Activated CD4-positive, alpha-beta T cell treated with anti-CD3 and anti-CD28 coated beads for 36 hours (primary cell): ENCODE results near the gene YPEL5. TPM values are rescaled to one million over a fixed set of nuclear protein-coding genes. Genes with fewer than 3 reads are reported as not detected.

ENCODE experiments used
- ATAC-seq: fragments of 200-7000 bp; cut with Tn5 transposase; one replicate; pipeline ENCODE4 v1.10.0; 2021; ENCODE audit warnings: mild to moderate bottlenecking, moderate library complexity
- CTCF ChIA-PET: fragments of 350-600 bp; sonication (Branson Sonifier 250); formaldehyde crosslinking; loops from one replicate; lab custom pipeline; 2021; ENCODE audit warnings: antibody characterized with exemption; lab: Charles Lee
- POLR2A ChIA-PET: fragments of 350-600 bp; sonication (Branson Sonifier 250); formaldehyde crosslinking; loops from one replicate; lab custom pipeline; 2021; ENCODE audit warnings: antibody characterized with exemption, inconsistent platforms; lab: Charles Lee
- DNase-seq: peaks from one replicate; pipeline ENCODE4 v3.0.0-alpha.2; 2020
- H3K27ac Mint-ChIP-seq: one replicate; pipeline ENCODE4 v1.8.0; 2021; ENCODE audit warnings: mixed read lengths
- H3K27me3 Mint-ChIP-seq: one replicate; pipeline ENCODE4 v1.8.0; 2021; ENCODE audit warnings: mixed read lengths
- H3K36me3 Mint-ChIP-seq: one replicate; pipeline ENCODE4 v1.8.0; 2021; ENCODE audit warnings: low read depth, mixed read lengths
- H3K4me1 Mint-ChIP-seq: one replicate; pipeline ENCODE4 v1.8.0; 2021; ENCODE audit warnings: mixed read lengths
- H3K4me3 Mint-ChIP-seq: one replicate; pipeline ENCODE4 v1.8.0; 2021; ENCODE audit warnings: mild to moderate bottlenecking, moderate library complexity, mixed read lengths
- H3K9me3 Mint-ChIP-seq: one replicate; pipeline ENCODE4 v1.8.0; 2021; ENCODE audit warnings: low read depth, mixed read lengths
- intact Hi-C, 2 experiments: fragments of 100-400 bp; cut with DNase I in 1 of 2; cut with micrococcal nuclease in 1 of 2; formaldehyde crosslinking; loops; one replicate each; pipeline versions ENCODE4 v1.14.2 to v1.15.1; 2022 to 2024; cut with DNase I, micrococcal nuclease
- total RNA-seq, 2 experiments: library from RNA; stranded (reverse); gene quantifications; one replicate each; pipeline ENCODE4 v1.2.3, GENCODE V29; 2021

The YPEL5 gene
- total RNA-seq, 2 experiments from 2014 or later = 27.2 to 35.8 TPM

DNA sequence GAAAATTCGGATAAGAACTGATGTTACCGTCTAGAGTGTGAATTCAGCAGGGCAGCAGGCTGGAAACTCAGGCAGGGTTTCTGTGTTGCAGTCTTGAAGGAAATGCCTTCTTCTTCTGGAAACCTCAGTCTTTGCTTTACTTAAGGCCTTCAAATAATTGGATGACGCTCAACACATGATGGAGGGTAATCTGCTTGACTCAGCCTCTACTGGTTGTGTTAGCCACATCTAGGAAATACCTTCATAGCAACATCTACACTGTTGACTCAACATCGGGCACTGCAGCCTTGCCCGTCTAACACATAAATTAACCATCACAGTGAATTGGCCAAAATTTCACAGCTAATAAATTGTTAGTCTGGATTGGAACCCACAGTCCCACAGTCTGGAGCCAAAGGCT is 37.2 kb downstream of the YPEL5 start:
- DNase-seq (no peak), ATAC-seq (no peak)
- H3K27me3 Mint-ChIP-seq = no peaks in the 10 kb centered on the region
- no peaks in the 10 kb centered on the region for H3K4me1 Mint-ChIP-seq
- H3K9me3 Mint-ChIP-seq = no peaks in the 10 kb centered on the region
- no peak overlapping the region for H3K27ac Mint-ChIP-seq
- intact Hi-C loops = no loop called here
- ChIA-PET POLR2A (no interaction called here), CTCF (interaction anchor here (0.9 kb wide), 1 partner anchor 528 kb away, joined by 5 read pairs; no protein-coding TSS in a partner anchor)
- H3K36me3 Mint-ChIP-seq = no peaks in the 10 kb centered on the region
- no peak overlapping the region for H3K4me3 Mint-ChIP-seq

DNA sequence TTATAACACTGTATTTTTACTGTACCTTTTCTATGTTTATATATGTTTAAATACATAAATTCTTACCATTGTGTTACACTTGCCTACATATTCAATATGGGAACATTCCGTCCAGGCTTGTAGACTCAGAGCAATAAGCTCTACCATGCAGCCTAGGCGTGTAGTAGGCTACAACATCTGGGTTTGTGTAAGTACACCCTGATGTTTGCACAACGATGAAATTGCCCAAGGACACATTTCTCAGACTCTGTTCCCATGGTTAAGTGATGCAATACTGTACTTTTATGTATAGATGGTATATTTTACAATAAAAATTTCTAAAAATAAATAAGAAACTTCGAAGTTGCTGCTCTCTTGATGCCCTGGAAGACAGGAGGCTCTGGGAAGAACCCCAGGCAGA is 38.4 kb downstream of the YPEL5 start:
- CTCF ChIA-PET = interaction anchor here (0.7 kb wide), 1 partner anchor 980 kb away, joined by 3 read pairs; no protein-coding TSS in a partner anchor
- ATAC-seq = no peak
- POLR2A ChIA-PET = no interaction called here

DNA sequence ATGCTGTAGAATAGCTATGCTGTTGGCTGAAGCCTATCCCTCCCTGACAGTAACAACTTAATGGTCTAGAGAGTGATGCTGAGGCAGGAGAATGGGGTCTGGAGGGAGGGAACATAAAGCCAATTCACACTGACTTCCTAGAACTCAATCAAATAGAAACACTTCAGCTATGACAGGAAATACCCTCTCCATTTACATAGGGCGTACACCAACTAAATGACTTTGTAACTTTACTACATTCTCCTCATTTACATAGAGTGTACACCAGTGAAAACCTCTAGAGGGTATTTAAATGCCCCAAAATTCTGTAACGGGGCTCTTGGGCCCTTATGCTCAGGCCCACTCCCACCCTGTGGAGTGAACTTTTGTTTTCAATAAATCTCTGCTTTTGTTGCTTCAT is 41.5 kb downstream of the YPEL5 start:
- CTCF ChIA-PET = interaction anchor here (1.1 to 1.2 kb wide), 2 partner anchors 21 to 523 kb away, joined by 5 to 6 read pairs; no protein-coding TSS in a partner anchor

More for the DNA sequence above, 38.4 kb downstream of the YPEL5 start:
- Mint-ChIP-seq H3K4me3 (no peak overlapping the region), H3K4me1 (no peaks in the 10 kb centered on the region), H3K27ac (no peak overlapping the region), H3K36me3 (no peaks in the 10 kb centered on the region), H3K9me3 (no peaks in the 10 kb centered on the region), H3K27me3 (no peaks in the 10 kb centered on the region)
- intact Hi-C loops = no loop called here
- no peak for DNase-seq

DNA sequence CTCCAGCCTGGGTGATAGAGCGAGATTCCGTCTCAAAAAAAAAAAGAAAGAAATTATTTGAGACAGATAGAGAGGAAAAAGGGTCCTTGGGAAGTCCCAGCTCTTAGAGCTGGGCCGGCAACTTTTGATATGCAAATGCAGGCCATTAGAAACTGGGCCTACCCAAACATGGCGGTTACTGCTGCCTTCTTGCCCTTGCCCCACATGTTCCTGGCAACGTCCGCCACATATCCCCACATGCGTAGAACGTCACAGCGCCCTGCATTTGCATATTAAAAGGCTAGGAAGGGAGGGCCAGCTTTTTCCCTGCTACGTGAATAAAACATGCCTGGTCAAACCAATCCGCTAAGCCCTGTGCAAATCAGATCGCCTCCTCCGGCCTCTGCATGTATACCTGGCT is 43.8 kb downstream of the YPEL5 start:
- H3K4me3 Mint-ChIP-seq = no peak overlapping the region
- H3K36me3 Mint-ChIP-seq = no peaks in the 10 kb centered on the region
- no peaks in the 10 kb centered on the region for H3K9me3 Mint-ChIP-seq
- no peaks in the 10 kb centered on the region for H3K4me1 Mint-ChIP-seq
- DNase-seq = no peak
- H3K27me3 Mint-ChIP-seq = no peaks in the 10 kb centered on the region
- intact Hi-C loops = no loop called here
- POLR2A ChIA-PET = no interaction called here
- ATAC-seq = no peak
- CTCF ChIA-PET = interaction anchor here (0.8 kb wide), 1 partner anchor 253 kb away, joined by 4 read pairs; no protein-coding TSS in a partner anchor
- no peak overlapping the region for H3K27ac Mint-ChIP-seq

More for the DNA sequence above, 41.5 kb downstream of the YPEL5 start:
- POLR2A ChIA-PET = no interaction called here
- Mint-ChIP-seq H3K4me3 (no peak overlapping the region), H3K36me3 (no peaks in the 10 kb centered on the region), H3K9me3 (no peaks in the 10 kb centered on the region), H3K27me3 (no peaks in the 10 kb centered on the region), H3K4me1 (no peaks in the 10 kb centered on the region), H3K27ac (no peak overlapping the region)
- ATAC-seq = no peak
- DNase-seq = no peak
- intact Hi-C loops = no loop called here

DNA sequence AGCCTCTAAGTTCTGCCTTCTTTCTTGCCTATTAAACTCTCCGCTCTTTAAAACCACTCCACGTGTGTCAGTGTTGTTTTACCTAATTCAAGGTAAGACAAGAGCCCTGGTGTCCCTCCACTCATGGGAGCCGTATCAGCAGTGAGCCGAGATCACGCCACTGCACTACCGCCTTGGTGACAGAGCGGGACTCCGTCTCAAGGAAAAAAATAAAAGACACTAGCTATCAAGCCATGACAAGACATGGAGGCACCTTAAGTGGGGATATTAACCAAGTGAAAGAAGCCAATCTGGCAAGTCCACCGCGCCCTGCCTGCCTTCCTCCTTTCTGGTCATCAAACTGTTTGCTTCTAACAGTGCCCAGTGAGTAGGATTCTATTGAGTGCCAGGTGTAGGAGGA is 44.3 kb downstream of the YPEL5 start:
- no peaks in the 10 kb centered on the region for H3K36me3 Mint-ChIP-seq
- ChIA-PET POLR2A (no interaction called here), CTCF (interaction anchor here (1.9 kb wide), 1 partner anchor 26 kb away, joined by 4 read pairs; no protein-coding TSS in a partner anchor)
- H3K27me3 Mint-ChIP-seq = no peaks in the 10 kb centered on the region
- no peak overlapping the region for H3K27ac Mint-ChIP-seq
- H3K9me3 Mint-ChIP-seq = no peaks in the 10 kb centered on the region
- ATAC-seq (no peak), DNase-seq (no peak)
- H3K4me1 Mint-ChIP-seq = peaks cover 1% of the 10 kb centered on the region
- no peak overlapping the region for H3K4me3 Mint-ChIP-seq
- intact Hi-C loops = no loop called here

DNA sequence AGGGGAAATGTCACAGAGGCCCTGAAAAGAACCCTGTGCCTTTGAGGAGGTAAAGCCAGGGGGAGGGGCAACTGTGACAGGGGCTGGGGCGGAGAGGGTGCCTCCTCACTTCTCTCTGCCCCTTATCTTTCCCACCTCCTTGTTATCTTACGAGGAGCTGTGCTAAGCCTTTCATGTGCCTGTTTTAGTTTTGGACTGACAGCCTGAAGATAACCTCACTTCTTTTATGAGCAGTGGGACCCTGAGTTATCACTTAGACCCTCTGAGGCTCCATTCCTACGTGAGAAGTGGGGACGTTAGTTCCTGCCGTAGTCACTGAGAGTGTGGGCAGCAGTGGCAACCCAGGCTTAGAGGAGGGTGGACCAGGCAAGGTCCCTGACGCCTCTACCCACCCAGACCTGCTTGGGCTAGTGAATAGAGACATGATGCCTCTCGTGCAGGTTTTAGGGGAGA is 45.0 kb downstream of the YPEL5 start:
- ChIA-PET CTCF (interaction anchor here (1.9 kb wide), 1 partner anchor 26 kb away, joined by 4 read pairs; no protein-coding TSS in a partner anchor), POLR2A (no interaction called here)
- Mint-ChIP-seq H3K27me3 (no peaks in the 10 kb centered on the region), H3K4me3 (no peak overlapping the region), H3K9me3 (no peaks in the 10 kb centered on the region), H3K4me1 (peaks cover 5% of the 10 kb centered on the region), H3K36me3 (no peaks in the 10 kb centered on the region), H3K27ac (no peak overlapping the region)
- no peak for ATAC-seq
- intact Hi-C loops = no loop called here
- DNase-seq = no peak

DNA sequence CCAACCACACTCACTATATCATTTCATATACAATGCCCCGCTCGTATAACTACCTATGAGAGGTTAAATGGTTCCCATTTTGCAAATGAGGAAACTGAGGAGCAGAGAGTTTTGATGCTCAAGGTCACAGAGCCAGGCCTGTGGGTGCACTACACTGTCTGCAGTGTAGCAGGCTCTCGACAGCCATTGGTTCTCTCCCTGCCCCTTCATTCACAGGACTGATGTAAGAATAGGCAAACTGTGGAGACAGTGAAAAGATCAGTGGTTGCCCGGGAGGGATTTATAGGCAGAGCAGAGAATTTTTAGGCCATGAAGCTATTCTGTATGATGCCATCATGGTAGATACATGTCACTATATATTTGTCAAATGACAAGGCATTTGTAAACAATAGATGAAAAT is 45.5 kb downstream of the YPEL5 start:
- no peak for ATAC-seq
- ChIA-PET CTCF (interaction anchor here (0.6 to 1.9 kb wide), 2 partner anchors 27 to 430 kb away, joined by 3 to 4 read pairs; no protein-coding TSS in a partner anchor), POLR2A (no interaction called here)
- no peak for DNase-seq
- Mint-ChIP-seq H3K36me3 (no peaks in the 10 kb centered on the region), H3K4me3 (no peak overlapping the region), H3K27me3 (no peaks in the 10 kb centered on the region), H3K9me3 (no peaks in the 10 kb centered on the region), H3K4me1 (peaks cover 5% of the 10 kb centered on the region), H3K27ac (no peak overlapping the region)
- intact Hi-C loops = no loop called here

DNA sequence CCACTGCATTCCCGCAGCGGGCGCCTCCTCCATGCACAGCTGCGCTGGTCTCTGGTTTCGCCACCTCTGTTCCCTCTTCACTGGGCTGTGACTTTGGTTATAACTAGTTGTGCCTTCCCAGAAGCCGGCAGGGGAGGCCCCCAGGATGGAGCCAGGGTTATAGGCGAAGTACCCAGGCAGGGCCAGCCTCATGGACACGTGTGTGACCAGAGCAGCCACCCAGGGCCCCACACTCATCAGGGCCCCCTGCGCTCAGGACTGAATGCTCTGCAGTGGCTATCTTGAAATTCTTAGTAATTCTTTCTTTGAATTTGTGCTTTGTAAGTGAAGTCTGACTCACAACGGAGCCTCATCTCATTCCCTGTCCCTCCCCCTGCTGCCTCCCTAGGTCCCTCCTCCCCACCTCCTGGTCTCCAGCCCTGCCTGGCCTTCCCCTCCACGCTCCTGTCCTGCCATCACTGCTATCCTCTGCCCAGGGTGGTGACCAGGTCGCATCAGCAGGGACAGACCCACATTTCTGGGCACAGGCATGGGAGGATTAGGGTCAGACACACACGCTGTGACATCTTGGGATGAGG is 46.4 kb downstream of the YPEL5 start:
- no peak overlapping the region for H3K27ac Mint-ChIP-seq
- CTCF ChIA-PET = interaction anchor here (0.6 to 1.9 kb wide), 3 partner anchors 11 to 33 kb away, joined by 3 to 4 read pairs (median 3); no protein-coding TSS in a partner anchor
- no peak overlapping the region for H3K4me3 Mint-ChIP-seq
- intact Hi-C loops = no loop called here
- ATAC-seq (no peak), DNase-seq (no peak)
- no peaks in the 10 kb centered on the region for H3K9me3 Mint-ChIP-seq
- no peaks in the 10 kb centered on the region for H3K27me3 Mint-ChIP-seq
- POLR2A ChIA-PET = no interaction called here
- H3K36me3 Mint-ChIP-seq = no peaks in the 10 kb centered on the region
- peaks cover 5% of the 10 kb centered on the region for H3K4me1 Mint-ChIP-seq

DNA sequence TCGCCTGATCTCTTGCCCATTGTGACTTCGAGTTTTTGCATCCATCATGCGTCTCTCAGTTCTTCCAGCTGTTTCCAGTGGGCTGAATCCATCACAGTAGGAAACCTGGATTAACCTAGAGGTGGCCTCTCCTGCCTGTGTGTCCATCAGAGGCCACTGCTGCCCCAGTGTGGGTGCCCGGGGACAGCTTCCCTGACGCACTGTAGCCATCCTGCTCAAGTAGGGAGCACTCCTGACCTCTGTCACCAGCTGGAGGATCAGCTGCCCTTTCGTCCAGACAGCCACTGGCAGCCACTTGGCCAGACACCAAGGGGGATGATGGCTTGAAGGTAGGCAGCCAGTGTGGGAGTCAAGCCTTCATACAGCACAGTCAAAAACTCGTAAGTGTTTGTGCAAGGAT is 47.6 kb downstream of the YPEL5 start:
- no peak overlapping the region for H3K27ac Mint-ChIP-seq
- POLR2A ChIA-PET = no interaction called here
- no peaks in the 10 kb centered on the region for H3K36me3 Mint-ChIP-seq
- no peak overlapping the region for H3K4me3 Mint-ChIP-seq
- ATAC-seq (no peak), DNase-seq (no peak)
- CTCF ChIA-PET = no interaction called here
- H3K4me1 Mint-ChIP-seq = peaks cover 5% of the 10 kb centered on the region
- intact Hi-C loops = no loop called here
- H3K9me3 Mint-ChIP-seq = no peaks in the 10 kb centered on the region
- no peaks in the 10 kb centered on the region for H3K27me3 Mint-ChIP-seq

DNA sequence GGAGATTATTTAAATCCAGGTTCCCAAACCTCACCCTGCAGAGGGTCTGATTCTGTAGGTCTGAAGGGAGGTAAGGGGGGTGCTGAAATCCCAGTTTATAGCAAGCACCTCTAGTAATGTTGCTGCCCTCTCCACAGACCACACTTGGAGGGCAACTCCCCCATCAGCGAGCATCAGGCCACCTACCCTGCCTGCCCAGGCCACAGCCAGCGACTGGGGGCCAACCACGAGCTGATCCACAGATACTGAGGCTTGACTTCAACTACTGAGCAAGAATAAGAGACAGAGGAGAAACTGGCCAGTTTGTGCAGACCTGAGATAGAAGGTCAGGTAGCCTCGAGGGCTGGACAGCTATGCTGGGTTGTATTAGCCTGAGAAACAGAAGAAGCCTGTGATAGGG is 48.2 kb downstream of the YPEL5 start:
- Mint-ChIP-seq H3K4me3 (no peak overlapping the region), H3K4me1 (peaks cover 5% of the 10 kb centered on the region), H3K36me3 (no peaks in the 10 kb centered on the region), H3K27me3 (no peaks in the 10 kb centered on the region), H3K27ac (no peak overlapping the region), H3K9me3 (no peaks in the 10 kb centered on the region)
- intact Hi-C loops = no loop called here
- no peak for ATAC-seq
- no peak for DNase-seq
- ChIA-PET CTCF (interaction anchor here (0.6 to 1.2 kb wide), 3 partner anchors 310 to 520 kb away, joined by 3 read pairs; no protein-coding TSS in a partner anchor), POLR2A (no interaction called here)

DNA sequence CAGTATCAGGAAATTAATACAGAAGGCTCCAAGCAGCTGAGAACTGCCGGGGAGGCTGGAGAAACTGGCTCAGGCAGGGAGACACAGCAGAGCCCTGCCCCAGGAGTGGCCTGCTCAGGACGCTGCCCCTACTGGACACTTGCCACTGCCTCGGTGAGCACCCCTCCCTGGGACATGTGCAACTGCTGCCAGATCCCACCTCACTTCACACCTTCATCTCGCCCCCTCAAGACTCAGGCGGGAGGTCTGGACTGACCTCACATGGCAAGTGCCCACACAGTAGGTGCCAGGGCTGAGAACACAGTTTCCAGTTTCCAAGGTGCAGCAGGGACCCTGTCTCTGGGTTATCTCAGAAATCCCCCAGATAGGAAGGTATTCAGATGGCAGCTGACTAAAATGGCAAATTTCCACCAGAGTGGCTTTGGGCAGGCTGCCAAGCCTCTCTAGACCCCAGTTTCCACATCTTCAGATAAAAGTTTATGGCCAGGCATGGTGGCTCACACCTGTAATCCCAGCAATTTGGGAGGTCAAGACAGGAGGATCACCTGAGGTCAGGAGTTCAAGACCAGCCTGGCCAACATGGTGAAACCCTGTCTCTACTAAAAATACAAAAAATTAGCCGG is 50.9 kb downstream of the YPEL5 start:
- H3K4me3 Mint-ChIP-seq = no peak overlapping the region
- DNase-seq (no peak), ATAC-seq (no peak)
- POLR2A ChIA-PET = no interaction called here
- H3K36me3 Mint-ChIP-seq = no peaks in the 10 kb centered on the region
- no peaks in the 10 kb centered on the region for H3K9me3 Mint-ChIP-seq
- CTCF ChIA-PET = interaction anchor here (1.0 to 1.1 kb wide), 2 partner anchors 509 to 514 kb away, joined by 3 read pairs; no protein-coding TSS in a partner anchor
- no peak overlapping the region for H3K27ac Mint-ChIP-seq
- no peaks in the 10 kb centered on the region for H3K27me3 Mint-ChIP-seq
- peaks cover 5% of the 10 kb centered on the region for H3K4me1 Mint-ChIP-seq
- intact Hi-C loops = no loop called here

DNA sequence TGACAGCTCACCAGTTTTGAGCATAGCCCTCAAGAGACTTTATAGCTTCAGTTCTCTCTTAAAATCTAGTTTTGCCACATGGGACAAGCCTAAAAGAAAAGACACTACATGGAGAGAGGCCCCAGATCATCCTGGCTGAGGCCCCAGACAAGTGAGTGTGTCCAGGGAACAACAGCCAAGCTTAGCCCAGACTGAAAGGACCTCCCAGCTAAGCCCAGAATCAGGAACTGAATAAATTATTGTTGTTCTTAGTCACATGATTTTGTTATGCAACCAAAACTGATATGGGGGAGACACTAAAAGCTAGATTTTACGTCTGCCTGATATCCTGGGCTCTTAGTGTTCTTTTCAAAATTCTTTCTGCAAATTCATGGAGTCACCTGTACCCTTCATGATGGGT is 55.2 kb downstream of the YPEL5 start:
- H3K27me3 Mint-ChIP-seq = no peaks in the 10 kb centered on the region

More for the DNA sequence above, 55.2 kb downstream of the YPEL5 start:
- intact Hi-C loops = no loop called here
- Mint-ChIP-seq H3K27ac (no peak overlapping the region), H3K36me3 (no peaks in the 10 kb centered on the region), H3K4me3 (no peak overlapping the region), H3K4me1 (no peaks in the 10 kb centered on the region), H3K9me3 (no peaks in the 10 kb centered on the region)
- ChIA-PET CTCF (interaction anchor here (0.8 to 1.3 kb wide), 4 partner anchors 25 to 492 kb away, joined by 3 to 4 read pairs (median 3); no protein-coding TSS in a partner anchor), POLR2A (no interaction called here)
- DNase-seq = no peak
- no peak for ATAC-seq
